ENCODE results near the gene SLA2.

GRCh38 chr20:36624068-36624943 is 21.7 kb downstream of the SLA2 start:
- no peak for TF ChIP-seq CTCF (IDR thresholded peaks at IDR 0.05 in 8 of 11, conservative IDR thresholded peaks at IDR 0.05 in 3 of 11)
- TF ChIP-seq POLR2AphosphoS5 (IDR thresholded peaks at IDR 0.05), result peak in 1 of 3 donors; percentile 25
